Activated T-helper 2 cell treated with anti-CD3 and anti-CD28 coated beads, Interferon-gamma antibody, Interleukin-2, Interleukin-4, amounts not matched to agents 10 μg/mL and 5 μg/mL and 100 μg/mL, durations not matched to agents 14 hours and 24 hours and 36 hours (primary cell): ENCODE measurements around the gene NFS1. TPM values are rescaled to one million over a fixed set of nuclear protein-coding genes. Genes with fewer than 3 reads are reported as not detected.

Experiments
- DNase-seq: peaks from one replicate; pipeline ENCODE4 v3.0.0; 2021; ENCODE audit warnings: low spot score
- H3K27ac Mint-ChIP-seq: one replicate; pipeline ENCODE4 v1.8.0; 2021; ENCODE audit warnings: mixed read lengths
- H3K27me3 Mint-ChIP-seq: one replicate; pipeline ENCODE4 v1.8.0; 2021; ENCODE audit warnings: low read depth, mixed read lengths
- H3K36me3 Mint-ChIP-seq: one replicate; pipeline ENCODE4 v1.8.0; 2021; ENCODE audit warnings: low read depth, mixed read lengths
- H3K4me1 Mint-ChIP-seq: one replicate; pipeline ENCODE4 v1.8.0; 2021; ENCODE audit warnings: low read depth, mixed read lengths
- H3K4me3 Mint-ChIP-seq: one replicate; pipeline ENCODE4 v1.8.0; 2021; ENCODE audit warnings: low read depth, mild to moderate bottlenecking, moderate library complexity, mixed read lengths
- H3K9me3 Mint-ChIP-seq: one replicate; pipeline ENCODE4 v1.8.0; 2021; ENCODE audit warnings: mixed read lengths
- intact Hi-C: fragments of 100-400 bp; cut with micrococcal nuclease; formaldehyde crosslinking; loops from one replicate; pipeline ENCODE4 v1.15.1; 2023
- total RNA-seq: library from RNA; stranded (reverse); gene quantifications from 2 replicates; pipeline ENCODE4 v1.2.3, GENCODE V29; 2022

The NFS1 gene
- total RNA-seq, 1 donor from 2014 or later, result 39.1 TPM

DNA sequence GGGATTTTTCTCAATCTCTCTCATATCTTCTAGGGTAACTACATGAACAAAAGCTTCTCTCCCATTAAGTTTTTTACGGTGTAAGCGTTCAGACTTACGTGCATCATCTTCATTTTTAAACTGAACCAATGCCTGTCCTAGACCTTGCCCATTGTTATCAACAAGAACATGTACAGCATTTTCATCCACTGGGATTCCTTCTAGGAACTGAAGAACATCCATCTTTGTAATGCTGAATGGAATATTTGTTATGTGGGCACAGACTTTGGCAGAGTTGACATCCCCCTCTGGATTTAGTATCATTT, 45.8 kb downstream of the NFS1 start:
- peaks cover 47% of the 10 kb centered on the region for H3K36me3 Mint-ChIP-seq
- intact Hi-C loops, result no loop called here
- no peak overlapping the region for H3K4me3 Mint-ChIP-seq
- H3K9me3 Mint-ChIP-seq, result no peaks in the 10 kb centered on the region
- H3K27me3 Mint-ChIP-seq, result no peaks in the 10 kb centered on the region
- peaks cover 31% of the 10 kb centered on the region for H3K4me1 Mint-ChIP-seq
- H3K27ac Mint-ChIP-seq, result no peak overlapping the region
- no peak for DNase-seq

DNA sequence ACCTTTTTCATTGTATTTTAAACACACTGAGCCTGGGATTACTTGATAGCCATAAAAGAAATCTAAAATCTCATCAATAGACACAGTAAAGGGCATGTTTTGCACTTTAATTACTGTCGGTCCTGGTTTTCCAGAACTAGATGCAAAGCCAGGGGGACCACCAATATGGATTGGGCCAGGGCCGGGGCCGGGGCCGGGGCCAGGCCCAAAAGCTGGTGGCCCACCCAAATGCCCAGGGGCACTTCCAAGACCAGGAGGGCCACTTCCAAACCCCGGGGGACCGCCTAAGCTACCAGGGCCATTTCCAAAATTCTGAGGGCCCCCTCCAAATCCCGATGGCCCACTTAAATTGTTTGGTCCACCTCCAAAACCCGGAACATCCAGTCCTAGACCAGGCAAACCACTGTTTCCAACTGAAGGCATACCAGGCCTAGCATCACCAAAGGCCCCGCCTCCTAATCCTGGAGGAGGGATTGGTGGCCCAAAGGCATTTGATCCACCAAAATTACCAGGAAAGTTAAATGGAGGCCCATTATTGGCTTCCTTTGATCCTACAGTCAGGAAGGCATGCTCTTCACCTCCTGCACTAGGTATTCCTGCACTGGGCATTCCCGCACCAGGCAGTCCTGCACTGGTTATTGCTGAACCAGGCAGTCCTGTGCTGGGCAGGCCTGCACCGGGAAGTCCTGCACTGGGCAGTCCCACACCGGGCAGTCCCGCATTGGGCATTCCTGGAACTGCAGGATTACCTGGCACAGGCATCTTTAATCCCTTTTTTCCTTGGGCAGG, 46.3 kb downstream of the NFS1 start:
- no peak overlapping the region for H3K27ac Mint-ChIP-seq
- H3K4me3 Mint-ChIP-seq, result no peak overlapping the region
- DNase-seq, result no peak
- H3K27me3 Mint-ChIP-seq, result no peaks in the 10 kb centered on the region
- H3K4me1 Mint-ChIP-seq, result peaks cover 32% of the 10 kb centered on the region
- peaks cover 53% of the 10 kb centered on the region for H3K36me3 Mint-ChIP-seq
- H3K9me3 Mint-ChIP-seq, result no peaks in the 10 kb centered on the region
- intact Hi-C loops, result no loop called here

DNA sequence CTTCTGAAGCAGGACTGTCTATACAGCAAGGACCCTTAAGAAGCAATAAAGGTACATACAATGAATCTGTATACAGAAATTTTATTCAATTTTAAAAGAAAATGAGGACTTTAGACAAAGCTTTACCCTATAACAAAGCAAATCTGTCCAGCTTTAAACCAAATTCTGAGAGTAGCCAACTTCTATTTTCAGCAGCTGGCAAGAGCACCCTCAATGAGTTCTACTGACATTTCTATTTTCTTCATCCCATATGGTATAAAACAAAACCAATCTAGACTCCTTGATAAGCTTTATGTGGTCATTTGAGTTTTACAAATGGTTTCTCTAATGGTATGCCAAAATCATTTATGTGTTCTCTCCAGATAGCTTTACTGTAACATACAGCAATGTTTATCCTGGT, 47.2 kb downstream of the NFS1 start:
- H3K9me3 Mint-ChIP-seq, result no peaks in the 10 kb centered on the region
- no peak overlapping the region for H3K27ac Mint-ChIP-seq
- intact Hi-C loops, result no loop called here
- DNase-seq, result no peak
- peaks cover 27% of the 10 kb centered on the region for H3K4me1 Mint-ChIP-seq
- no peaks in the 10 kb centered on the region for H3K27me3 Mint-ChIP-seq
- no peak overlapping the region for H3K4me3 Mint-ChIP-seq
- peaks cover 53% of the 10 kb centered on the region for H3K36me3 Mint-ChIP-seq

DNA sequence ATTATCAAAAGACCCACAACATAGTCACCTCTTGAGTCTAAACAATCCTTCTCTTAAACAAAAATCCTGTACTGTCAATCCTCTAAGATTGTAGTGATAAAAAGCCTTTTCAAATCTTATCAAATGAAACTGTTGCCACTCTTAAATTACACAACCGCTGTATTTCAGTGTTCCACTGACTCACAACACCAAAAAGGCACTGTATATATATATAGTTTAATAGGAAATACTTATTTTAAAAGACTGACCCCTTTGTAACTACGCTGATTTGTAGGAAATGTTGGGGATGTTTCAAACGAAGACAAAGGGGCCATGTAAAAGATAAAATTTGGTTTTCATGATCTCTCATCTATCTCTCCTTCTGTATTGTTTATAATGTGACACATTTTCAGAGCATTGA, 48.5 kb downstream of the NFS1 start:
- Mint-ChIP-seq H3K4me3 (no peak overlapping the region), H3K27ac (peak overlapping the region; percentile 11), H3K36me3 (peaks cover 50% of the 10 kb centered on the region), H3K4me1 (peaks cover 22% of the 10 kb centered on the region), H3K27me3 (no peaks in the 10 kb centered on the region), H3K9me3 (no peaks in the 10 kb centered on the region)
- no peak for DNase-seq
- intact Hi-C loops, result no loop called here

DNA sequence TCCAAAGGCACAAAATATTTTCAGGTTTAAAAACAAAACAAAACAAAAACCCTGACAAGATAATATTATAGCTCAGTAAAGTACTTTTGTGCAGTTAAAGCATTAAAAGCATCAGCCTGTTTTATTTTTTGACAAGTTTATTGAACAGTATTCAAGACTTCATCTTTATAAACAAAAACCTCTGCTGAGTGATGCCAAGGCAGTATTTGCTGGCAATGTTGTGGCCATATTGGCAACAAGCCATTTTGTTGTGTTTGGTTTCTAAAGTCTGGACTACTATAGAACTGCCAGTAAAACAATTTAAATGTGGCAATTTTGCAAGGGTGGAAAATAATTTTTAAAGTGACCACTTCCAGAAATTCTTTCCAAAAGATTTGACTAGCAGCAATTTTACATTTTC, 50.3 kb downstream of the NFS1 start:
- H3K9me3 Mint-ChIP-seq, result no peaks in the 10 kb centered on the region
- intact Hi-C loops, result no loop called here
- H3K36me3 Mint-ChIP-seq, result peaks cover 60% of the 10 kb centered on the region
- no peaks in the 10 kb centered on the region for H3K27me3 Mint-ChIP-seq
- H3K27ac Mint-ChIP-seq, result peak overlapping the region; percentile 50
- no peak overlapping the region for H3K4me3 Mint-ChIP-seq
- H3K4me1 Mint-ChIP-seq, result peaks cover 28% of the 10 kb centered on the region
- DNase-seq, result no peak

DNA sequence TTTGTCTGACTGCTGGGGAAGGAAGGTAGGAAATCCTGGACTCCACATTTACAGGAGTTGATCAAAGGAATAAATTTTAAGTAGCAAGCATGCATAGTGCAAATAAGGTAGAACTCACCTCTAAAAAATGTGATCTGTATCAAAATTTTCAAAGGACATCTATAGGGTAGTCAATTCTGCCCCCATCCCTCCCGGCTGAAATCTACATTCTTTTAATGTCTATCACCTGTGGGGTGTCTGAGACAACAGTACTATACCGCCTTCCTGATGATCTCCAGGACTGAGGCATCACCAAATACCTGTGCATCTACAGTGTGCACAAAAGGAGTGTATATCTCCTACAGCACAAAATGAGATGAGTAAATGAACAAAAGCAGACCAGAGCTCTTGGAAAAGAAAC, 54.3 kb downstream of the NFS1 start:
- H3K27me3 Mint-ChIP-seq, result no peaks in the 10 kb centered on the region
- no peak overlapping the region for H3K4me3 Mint-ChIP-seq
- DNase-seq, result no peak
- peaks cover 37% of the 10 kb centered on the region for H3K4me1 Mint-ChIP-seq
- peak overlapping the region; percentile 40 for H3K27ac Mint-ChIP-seq
- H3K36me3 Mint-ChIP-seq, result peaks cover 46% of the 10 kb centered on the region
- H3K9me3 Mint-ChIP-seq, result no peaks in the 10 kb centered on the region
- intact Hi-C loops, result no loop called here

DNA sequence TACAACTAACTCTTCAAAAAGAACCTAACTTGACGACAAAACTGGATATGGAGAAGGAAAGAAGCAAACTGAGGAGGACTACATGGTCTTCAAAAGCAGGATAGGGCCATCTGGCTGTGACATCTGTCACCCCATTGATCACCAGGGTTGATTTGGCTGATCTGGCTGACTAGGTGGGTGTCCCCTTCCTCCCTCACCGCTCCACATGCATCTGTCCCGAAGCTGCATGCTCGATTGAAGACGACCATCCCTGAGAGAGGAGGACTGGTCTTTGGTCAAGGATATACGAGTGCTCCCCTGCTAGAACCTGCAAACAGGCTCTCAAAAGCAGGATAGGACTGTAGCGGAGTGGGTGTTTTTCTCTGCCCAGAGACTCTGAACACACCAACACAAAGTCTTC, 56.1 kb downstream of the NFS1 start:
- DNase-seq, result no peak
- Mint-ChIP-seq H3K27ac (no peak overlapping the region), H3K4me3 (no peak overlapping the region), H3K9me3 (no peaks in the 10 kb centered on the region), H3K27me3 (no peaks in the 10 kb centered on the region), H3K36me3 (peaks cover 29% of the 10 kb centered on the region), H3K4me1 (peaks cover 29% of the 10 kb centered on the region)
- intact Hi-C loops, result no loop called here

DNA sequence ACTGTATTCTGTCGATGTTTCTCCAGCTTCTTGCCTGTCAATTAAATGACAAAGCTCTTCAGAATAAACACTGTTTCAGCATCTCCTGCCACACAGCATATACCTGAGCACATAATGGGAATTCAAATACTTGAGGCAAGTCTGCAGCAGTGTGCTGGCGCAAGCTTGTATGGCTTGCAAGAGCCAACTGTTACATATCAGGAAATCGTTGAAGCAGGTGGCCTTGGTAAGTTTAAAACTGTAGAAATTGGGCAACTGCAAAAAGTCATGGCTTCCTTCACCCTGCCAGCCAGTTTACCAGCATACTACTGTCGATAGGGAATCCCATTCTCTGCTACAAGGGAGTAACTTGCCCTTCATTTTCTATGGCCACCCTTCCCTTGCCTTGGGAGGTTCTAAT, 57.4 kb downstream of the NFS1 start:
- Mint-ChIP-seq H3K27ac (no peak overlapping the region), H3K4me3 (no peak overlapping the region), H3K4me1 (peaks cover 33% of the 10 kb centered on the region), H3K9me3 (no peaks in the 10 kb centered on the region), H3K27me3 (no peaks in the 10 kb centered on the region), H3K36me3 (peaks cover 26% of the 10 kb centered on the region)
- intact Hi-C loops, result no loop called here
- DNase-seq, result no peak

DNA sequence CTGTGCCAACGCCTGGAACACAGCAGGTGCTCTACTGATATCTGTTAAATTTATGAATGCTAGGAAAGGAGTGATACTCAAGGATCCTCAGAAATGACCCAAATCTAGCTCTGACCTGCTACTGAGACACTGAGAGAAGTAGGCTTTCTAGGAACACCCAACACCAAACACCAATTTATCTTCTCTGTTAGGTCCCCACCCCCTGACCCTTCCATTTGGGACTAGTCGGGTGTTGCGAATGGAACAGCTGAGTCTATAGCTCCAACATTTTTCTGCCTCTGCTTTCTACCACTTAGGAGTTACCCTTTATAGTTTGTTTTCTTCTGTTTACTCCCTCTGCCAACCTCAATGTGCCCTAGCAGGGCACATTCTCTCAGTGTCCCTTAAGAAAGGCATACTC, 58.4 kb downstream of the NFS1 start:
- H3K4me3 Mint-ChIP-seq, result no peak overlapping the region
- H3K9me3 Mint-ChIP-seq, result no peaks in the 10 kb centered on the region
- no peak for DNase-seq
- H3K36me3 Mint-ChIP-seq, result peaks cover 25% of the 10 kb centered on the region
- H3K27me3 Mint-ChIP-seq, result no peaks in the 10 kb centered on the region
- intact Hi-C loops, result no loop called here
- H3K27ac Mint-ChIP-seq, result peak overlapping the region; percentile 33
- H3K4me1 Mint-ChIP-seq, result peaks cover 33% of the 10 kb centered on the region

DNA sequence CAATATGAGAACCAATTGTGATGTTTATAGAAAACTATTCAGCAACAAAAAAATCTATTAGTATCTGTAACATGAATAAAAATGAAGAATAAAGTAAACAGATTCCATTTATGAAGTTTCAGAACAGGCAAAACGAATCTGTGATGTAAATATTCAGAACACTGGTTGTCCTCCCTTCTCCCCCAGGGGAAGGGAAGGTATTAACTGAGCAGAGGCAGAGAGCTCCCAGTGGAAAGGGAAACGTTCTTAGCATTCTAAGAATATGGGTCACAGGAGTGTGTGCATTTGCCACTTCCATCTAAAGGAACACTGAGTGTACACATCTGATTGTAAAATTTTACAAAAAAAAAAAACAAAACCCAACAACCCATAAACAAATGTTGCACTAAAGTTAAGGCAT, 60.4 kb downstream of the NFS1 start:
- Mint-ChIP-seq H3K9me3 (no peaks in the 10 kb centered on the region), H3K4me1 (peaks cover 25% of the 10 kb centered on the region), H3K36me3 (peaks cover 17% of the 10 kb centered on the region), H3K27ac (no peak overlapping the region), H3K4me3 (no peak overlapping the region), H3K27me3 (no peaks in the 10 kb centered on the region)
- no peak for DNase-seq
- intact Hi-C loops, result no loop called here

DNA sequence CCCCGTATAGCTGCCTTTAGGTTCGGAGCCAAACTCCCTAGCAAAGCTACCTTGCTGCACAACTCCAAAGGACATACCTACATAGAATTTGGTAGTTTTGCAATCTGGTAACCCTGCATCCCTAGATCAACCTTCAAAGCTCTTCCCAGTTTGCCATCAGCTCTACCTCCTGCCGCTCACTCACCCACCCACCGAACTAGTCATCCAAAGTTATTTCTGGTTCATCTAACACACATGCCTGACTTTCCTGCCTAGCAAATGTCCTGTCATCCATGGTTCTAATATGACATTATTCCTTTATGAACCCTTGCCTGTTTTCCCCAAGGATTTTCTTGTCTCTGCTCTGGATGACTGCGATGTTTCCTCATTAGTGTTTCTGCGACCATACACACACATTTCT, 61.9 kb downstream of the NFS1 start:
- H3K4me3 Mint-ChIP-seq, result no peak overlapping the region
- H3K27ac Mint-ChIP-seq, result no peak overlapping the region
- H3K4me1 Mint-ChIP-seq, result peaks cover 21% of the 10 kb centered on the region
- peaks cover 19% of the 10 kb centered on the region for H3K36me3 Mint-ChIP-seq
- H3K9me3 Mint-ChIP-seq, result no peaks in the 10 kb centered on the region
- intact Hi-C loops, result no loop called here
- DNase-seq, result no peak
- H3K27me3 Mint-ChIP-seq, result no peaks in the 10 kb centered on the region

DNA sequence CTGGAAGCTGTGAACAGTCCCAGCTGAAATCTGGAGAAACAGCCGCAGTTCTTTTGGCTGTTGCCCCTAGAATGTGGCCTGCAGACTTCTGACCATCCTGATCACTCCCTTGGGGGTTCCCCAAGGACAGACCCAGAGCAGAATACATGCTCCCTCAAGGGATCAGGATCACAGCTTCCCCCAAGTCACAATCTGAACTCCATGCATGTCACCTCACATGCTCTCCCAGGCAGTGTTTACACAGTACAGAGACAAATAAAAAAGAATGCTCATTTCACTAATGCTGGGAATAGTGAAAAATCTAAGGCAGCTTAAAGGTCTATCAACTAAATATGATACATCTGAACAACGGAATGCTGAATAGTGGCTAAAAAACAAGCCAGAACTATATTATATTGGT, 63.1 kb downstream of the NFS1 start:
- no peak overlapping the region for H3K4me3 Mint-ChIP-seq
- no peaks in the 10 kb centered on the region for H3K27me3 Mint-ChIP-seq
- no peak overlapping the region for H3K27ac Mint-ChIP-seq
- peaks cover 20% of the 10 kb centered on the region for H3K36me3 Mint-ChIP-seq
- no peak for DNase-seq
- peaks cover 17% of the 10 kb centered on the region for H3K4me1 Mint-ChIP-seq
- intact Hi-C loops, result no loop called here
- no peaks in the 10 kb centered on the region for H3K9me3 Mint-ChIP-seq

DNA sequence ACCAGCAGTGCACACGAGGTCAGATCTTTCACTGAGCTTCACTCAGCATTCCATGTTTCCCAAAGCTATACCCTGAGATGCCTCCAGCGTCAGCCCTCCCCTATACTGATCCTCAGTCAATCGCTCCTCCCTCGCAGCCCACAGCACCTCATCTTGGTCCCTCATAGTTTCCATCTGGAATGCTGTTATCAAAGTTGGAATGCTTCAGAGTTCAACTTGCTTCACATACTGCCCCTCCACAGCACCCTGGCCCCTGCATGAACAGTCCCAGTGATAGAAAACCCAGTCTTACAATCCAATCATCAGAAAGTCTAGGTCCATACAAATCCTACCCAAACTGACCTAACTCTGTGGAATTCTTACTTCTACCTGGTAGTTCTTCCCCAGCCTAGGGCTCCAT, 63.5 kb downstream of the NFS1 start:
- peaks cover 24% of the 10 kb centered on the region for H3K36me3 Mint-ChIP-seq
- no peaks in the 10 kb centered on the region for H3K9me3 Mint-ChIP-seq
- H3K27ac Mint-ChIP-seq, result no peak overlapping the region
- peaks cover 14% of the 10 kb centered on the region for H3K4me1 Mint-ChIP-seq
- no peak for DNase-seq
- H3K4me3 Mint-ChIP-seq, result no peak overlapping the region
- intact Hi-C loops, result no loop called here
- no peaks in the 10 kb centered on the region for H3K27me3 Mint-ChIP-seq
